Measurements from ENCODE around the gene PAK1.

PAK1 gene

DNA sequence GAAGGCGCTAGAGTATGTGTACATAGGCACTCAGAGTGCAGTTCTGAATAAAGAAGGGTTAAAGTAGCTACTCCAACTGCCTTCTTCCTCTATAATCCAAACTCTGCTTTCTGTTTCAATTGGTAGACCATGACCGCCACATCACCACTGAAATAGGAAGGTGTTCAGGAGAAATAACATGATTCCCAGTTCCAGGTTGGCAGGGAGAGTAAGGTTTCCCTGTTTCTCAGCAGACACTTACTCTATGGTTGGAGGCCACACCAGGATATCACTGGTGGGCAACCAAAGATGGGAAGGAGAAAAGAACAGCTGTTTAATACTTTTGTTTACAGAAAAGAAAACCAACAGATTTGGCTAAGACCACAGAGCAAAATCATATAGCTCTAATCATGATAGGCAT is 37.9 kb downstream of the PAK1 start:
- DNase-seq (ENCODE audit: low spot score) = no peak

DNA sequence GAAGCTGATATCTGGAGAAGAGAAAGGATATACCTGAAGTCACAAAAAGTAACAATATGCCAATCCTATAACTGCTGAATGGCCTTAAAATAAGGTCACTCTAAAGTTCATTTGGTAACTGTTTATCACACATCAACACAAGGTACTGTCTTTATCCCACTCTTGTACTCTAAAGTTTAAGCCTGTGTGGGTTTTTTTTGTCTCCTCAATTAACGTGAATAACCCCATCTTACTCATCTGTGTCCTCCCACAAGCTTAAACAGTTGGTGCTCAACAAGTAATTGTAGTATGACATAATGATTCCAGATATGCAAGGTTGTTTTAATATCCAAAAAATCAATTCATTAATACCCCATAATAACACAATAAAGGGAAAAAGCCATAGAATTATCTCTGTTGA is 42.1 kb downstream of the PAK1 start:
- no peak for DNase-seq (ENCODE audit: low spot score)

DNA sequence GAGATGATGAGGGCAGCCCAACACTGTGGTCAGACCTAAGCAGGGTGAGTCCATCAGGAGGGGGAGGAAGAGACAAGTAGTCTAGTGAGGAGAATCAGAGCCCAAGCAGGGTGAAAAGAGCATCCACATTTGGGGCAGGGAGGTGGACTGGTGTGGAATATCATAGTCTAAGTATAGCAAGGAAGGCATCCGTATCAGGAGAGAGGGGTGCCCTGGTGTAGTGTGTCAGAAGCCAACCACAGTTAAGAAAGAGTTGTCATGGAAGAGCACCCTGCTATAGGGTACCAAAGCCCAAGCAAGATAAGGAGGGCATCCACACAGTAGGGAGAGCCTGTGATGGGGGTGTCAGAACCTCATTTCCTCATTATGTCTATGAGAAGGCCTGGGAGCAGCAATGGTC is 45.3 kb downstream of the PAK1 start:
- no peak for DNase-seq (ENCODE audit: low spot score)

DNA sequence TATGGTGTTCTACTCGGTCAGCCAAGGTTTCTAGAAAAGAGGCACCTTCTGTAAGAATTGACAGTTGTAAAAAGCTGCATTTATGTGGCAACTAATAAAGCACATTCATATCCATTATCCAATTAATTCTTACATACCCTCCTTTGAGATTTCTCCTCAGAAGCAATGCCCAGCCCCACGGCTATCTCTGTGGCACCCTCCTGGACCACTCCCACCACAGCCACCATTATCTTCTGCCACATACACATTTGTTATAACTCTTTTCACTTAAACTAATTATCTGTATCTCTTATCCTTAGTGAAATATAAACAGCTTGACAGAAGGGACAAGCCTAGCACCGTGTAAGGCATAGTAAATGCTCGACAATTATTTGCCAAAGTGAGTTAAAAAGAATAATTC is 48.5 kb downstream of the PAK1 start:
- no peak for DNase-seq (ENCODE audit: low spot score)

DNA sequence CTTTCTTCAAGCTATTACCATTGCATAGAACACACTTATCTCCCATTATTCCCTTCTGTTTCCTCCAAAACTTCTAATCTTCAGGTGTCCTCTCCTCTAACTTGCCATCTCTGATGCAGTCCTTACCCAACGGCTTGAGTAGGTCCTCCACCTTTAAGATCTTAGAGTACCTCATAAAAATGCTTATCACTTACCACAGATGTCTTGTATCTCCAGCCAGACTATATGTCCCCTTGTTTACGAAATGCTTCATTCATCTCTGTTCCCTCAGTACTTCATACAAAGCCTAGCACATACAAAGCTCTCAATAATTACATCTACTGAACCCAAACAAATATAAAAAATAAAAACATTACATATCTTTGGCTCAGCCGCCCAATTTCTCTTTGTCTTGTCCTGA is 49.2 kb downstream of the PAK1 start:
- no peak for DNase-seq (ENCODE audit: low spot score)

DNA sequence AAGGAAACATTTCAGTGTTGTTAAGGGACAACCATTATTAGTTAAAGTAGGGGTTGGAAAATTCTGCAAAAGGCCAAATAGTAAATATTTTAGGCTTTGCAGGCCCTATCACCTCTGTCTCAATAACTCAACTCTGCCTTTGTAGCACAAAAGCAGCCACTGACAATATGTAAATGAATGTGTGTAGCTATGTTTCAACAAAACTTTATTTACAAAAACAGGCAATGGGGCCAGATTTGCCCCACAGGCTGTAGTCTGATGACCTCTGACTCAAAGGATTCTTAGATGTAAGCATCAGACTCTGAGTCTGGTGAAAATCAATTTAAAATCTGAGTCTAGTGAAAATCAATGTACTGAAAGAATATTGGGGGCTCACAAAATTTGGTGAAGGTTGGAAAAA is 50.3 kb downstream of the PAK1 start:
- DNase-seq (ENCODE audit: low spot score) = no peak

DNA sequence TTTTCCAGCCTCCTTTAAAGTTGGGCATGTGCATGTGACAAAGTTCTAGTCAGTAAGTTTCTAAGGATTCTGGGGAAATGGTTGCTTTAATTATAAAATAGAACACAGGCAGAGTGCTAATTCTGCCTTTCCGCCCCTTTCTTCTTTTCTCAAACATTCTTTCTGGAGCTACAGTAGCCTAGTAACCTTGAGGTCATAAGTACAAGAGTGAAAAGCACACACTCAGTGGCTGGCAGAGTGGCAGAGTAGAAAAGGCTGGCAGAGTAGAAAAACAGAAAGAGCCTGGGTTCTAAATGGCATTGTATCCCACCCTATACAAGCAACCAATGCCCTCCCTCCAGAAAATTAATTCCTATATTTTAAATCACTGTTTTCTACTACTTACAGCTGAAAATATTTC is 51.2 kb downstream of the PAK1 start:
- DNase-seq (ENCODE audit: low spot score) = no peak

DNA sequence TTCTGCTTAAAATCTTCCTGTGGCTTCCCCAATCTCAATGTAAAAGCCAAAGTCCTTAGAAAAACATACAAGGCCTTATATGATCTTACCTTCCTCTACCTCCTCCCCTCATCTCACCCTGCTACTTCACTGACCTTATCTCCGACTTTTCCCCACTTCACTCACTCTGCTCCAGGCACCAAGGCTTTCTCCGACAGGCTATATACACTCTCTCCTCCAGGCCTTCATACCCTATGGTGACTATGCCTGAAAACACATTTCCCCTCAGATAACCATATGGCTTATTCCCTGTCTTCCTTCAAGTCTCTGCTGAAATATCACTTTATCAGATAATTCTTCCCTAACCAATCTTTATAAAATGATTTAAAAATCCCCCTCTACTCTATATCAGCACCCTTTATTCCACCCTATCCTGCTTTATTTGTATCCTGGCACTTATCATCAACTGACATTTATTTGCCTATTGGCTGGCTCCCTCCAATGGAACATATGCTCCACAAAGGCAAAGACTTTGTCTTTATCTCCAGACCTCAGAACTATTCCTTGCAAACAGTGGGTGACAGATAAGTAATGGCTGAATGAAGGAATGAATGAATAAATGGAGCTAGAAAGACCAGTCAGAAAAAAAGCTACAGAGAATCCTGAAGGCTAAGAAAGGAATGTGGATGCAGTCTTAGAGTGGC is 52.7 kb downstream of the PAK1 start:
- no peak for DNase-seq (ENCODE audit: low spot score)

DNA sequence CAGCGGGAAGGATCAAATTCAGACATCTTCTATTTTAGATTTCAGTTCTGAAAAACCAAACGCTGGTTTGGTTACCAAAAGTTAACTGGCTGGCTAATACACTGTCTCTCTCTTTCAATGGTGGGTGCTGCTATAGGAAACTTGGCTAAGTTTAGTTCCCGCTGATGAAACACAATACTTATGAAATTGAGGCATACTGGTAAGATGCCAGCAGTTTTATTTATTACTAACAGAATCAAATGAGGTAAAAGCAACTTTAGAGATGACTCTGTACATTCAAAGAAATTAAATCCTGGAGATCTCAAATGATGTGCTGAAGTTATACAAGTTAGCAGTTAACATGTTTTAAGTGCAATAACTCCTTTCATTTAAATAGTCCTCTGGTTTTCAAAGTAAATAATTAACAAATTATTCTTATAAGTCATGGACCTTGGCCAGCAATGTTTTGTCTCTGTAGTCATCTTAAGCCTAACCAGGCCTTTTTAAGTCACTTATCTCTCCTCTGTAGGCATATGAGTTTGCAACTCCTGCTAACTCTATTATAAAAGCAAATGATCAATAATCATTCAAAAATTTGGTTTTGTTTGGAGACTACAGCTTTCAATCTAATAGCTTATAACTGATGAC is 54.8 kb downstream of the PAK1 start:
- no peak for DNase-seq (ENCODE audit: low spot score)

DNA sequence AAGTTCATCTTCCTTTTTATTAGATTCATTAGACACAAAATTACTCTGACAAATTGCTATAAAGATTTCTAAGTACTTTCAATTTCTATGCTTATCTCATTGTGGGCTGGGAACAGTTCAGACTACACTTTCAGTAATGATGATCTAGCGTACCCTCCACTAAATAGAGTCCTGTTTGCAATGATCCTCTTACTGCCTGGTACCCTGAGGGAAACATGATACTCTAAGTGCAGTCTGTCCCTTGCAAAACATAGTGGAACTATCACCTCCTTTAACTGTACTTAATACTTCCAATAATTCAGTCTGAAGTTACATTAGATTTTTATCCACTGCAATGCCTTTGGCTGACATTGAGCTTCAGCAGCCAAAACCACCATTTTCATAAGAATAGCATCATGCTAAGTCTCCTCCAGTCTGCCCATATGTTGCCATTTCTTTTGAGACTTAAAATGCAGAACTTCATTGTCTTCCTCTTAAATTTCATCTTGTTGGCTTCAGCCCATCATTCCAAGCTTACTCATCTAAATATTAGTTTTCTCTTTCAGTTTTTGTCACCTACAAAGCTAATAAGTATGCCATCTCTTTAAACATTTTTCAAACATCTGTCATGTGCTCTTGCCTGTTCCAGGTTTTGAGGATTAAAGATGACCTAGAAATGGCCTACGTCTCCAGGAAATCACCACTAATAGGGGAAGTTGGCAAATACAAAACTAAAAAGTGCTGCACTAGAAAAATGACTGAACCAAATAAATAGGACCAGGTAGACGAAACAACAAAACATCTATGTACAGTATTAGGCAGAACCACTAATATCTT is 55.5 kb downstream of the PAK1 start:
- DNase-seq (ENCODE audit: low spot score) = no peak

DNA sequence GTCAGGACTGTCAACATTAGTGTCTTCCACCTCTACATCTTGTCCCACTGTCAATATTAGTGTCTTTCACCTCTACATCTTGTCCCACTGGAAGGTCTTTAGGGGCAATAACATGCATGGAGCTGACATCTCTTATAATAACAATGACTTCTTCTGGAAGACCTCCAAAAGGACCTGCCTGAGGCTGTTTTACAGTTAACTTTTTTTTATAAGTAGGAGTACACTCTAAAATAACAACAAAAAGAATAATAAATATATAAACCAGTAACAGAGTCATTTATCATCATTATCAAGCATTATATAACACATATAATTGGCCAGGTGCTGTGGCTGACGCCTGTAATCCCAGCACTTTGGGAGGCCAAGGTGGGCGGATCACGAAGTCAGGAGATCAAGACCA is 57.5 kb downstream of the PAK1 start:
- no peak for DNase-seq (ENCODE audit: low spot score)

DNA sequence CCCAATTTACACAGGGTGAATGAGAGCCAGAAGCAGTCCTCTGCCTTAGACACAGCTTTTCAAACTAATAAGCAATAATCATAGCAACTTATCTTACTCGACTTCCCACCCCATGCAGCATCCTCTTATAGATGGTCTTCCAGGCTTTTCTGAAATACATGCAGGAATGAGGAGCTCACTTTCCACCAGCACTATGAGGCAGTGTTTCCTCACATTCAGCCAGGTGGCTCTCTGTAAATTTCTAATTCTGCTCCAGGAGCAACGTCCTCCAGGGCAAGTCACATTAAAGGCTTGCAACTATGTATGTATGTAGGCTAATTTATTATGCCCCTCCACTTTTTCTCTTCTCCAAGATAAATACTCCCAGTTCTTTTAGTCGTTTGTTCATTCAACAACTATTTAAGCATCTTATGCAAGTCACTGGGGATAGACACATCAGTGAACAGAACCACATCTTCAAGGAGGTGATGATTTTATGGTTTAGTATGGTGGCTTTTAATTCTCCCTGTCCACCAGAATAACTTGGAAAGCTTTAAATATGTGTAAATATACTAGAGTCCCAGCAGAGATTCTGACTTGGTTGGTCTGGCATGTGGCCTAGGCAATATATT is 59.9 kb downstream of the PAK1 start:
- DNase-seq (ENCODE audit: low spot score) = no peak

DNA sequence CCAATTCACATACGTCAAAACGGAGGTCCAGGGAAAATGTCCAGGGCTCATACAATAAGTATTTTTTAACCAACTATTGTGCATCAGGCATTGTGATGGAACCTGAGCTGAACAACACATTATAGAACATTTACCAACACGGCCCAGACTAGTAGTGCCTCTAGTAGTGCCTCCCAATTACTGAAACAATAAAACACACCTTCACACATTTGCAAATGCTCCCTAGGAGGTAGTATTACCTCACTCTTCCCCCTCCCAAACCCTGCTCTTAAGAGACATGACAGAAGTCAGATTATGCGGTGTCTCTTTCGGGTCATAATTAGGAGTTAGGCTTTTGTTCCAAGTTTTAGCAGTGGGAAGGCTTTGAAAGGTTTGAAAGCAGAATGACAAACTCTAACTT is 61.1 kb downstream of the PAK1 start:
- DNase-seq (ENCODE audit: low spot score) = no peak

DNA sequence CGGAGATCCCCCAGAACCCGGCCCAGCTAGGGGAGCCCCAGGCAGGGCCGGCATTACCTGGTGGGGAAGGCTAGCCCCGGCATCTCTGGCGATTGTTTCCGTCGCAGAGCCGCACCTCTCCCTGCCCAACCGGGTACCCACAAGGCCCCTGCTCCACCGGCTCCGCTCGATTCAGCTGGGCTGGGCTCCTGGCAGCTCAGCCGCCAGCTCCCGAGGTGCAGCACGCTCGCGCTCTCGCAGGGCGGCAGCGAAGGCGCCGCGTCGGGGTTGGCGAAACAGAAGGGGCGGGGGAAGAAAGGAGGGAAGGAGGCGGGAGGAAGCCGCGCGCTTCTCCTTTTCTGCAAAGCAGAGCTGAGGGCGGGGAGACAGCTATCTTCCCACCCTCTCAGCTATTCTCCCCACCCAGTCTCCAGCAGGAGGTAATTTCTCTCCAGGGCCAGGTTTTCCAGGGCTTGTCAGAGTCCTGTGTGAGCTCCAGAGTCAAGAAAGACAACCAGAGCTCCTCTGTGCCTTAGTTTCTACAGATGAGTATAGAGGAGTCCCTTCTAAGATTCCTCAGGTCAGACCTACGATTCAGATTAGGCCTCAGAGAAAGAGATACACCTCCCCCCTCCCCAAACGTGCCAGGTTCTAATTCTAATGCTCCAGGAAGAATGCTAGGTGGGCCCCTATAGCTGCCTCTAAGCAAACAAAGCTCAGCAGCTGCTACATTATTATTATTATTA is 62.0 kb downstream of the PAK1 start:
- DNase-seq (ENCODE audit: low spot score) = peak; percentile 87

DNA sequence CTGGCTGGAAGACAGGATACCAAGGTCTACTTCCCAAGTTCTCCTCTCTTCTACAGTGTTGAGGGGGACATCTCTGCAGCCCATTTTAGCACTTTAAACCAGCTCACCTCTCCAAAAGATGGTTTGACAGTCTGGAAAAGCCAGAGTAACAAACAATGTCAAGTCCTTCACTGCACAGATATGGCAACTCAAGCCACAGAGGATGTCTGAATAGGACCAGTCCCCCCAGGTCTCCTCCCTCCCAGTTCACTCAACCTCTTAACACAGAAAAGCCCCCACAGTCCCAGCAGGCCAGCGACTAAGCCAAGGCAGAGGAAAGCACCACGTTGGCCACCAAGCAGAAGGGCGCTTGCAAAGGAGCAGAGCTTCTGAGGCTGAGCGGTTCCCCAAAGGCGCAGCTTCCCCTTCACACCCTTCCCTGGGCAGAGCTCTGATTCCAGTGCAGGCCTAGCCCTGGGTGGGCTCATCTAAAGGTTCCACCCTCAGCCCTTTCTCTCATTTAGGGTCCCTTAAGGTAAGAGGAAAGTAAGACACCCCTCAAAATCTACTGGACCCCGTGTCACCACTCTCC is 62.7 kb downstream of the PAK1 start:
- peak; percentile 57 for DNase-seq (ENCODE audit: low spot score)

DNA sequence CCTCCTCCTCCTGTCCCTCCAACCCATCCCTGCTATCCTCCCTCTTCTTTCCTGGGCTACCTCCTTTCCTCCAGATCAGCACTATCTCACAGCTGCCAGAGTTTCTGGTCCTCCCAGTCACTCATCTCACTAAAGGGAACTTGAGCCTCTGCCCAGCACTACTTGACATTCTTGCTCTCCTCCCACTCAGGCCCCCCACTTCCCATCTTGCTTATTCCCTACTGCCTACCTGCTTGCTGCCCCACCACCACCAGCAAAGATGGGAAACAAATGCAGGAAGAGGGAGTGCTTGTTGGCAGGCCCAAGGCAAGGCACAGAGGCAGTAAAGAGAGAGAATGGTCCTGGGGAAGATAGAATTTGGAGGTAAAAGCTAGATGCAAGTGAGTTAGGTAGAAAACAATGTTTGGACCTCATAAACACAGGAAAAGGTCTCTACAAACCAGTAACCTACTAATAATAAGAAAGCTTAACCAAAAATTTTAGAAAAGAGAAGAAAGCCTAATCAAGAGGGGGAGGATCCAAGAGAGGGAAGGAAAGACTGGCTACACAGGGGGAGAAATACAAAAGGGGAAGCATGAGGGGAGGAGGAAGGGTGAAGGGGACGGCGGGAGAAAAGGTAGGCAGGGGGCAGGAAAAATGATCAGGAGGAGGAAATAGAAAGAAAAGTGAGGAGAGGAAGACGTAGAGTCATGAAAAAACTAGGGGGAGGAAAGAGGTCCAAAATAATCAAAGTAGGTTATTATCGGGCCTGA is 63.6 kb downstream of the PAK1 start:
- DNase-seq (ENCODE audit: low spot score) = no peak

DNA sequence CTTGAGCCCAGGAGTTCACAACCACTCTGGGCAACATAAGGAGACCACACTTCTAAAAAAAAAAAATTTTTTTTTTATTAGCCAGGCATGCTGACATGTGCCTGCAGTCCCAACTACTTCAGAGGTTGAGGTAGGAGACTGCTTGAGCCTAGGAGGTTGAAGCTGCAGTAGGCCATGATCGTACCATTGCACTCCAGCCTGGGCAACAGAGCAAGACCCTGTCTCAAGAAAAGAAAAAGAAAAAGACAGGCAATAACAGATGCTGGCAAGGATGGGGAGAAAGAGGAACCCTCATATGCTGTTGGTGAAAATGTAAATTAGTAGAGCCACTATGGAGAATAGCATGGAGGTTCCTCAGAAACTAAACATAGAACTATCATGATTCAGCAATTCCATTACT is 64.8 kb downstream of the PAK1 start:
- DNase-seq (ENCODE audit: low spot score) = no peak

DNA sequence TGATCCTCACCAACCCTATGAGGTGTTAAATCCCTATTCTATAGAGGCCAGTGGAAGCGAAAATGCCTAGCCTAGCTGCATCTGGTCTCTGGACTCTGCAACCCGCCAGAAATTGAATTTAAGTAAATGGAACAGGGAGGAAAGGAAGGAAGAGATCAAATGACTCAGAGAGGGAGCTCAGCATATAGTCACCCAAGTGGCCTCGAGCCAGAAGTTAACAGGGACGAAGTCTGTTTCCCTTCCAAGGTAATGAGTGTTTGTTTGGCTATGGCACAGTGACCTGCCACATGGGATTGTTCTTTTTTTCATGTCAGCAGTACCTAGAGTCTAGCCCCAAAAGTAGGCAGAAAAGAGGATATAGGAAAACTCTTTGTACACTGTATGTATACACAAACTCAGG is 66.3 kb downstream of the PAK1 start:
- no peak for DNase-seq (ENCODE audit: low spot score)

DNA sequence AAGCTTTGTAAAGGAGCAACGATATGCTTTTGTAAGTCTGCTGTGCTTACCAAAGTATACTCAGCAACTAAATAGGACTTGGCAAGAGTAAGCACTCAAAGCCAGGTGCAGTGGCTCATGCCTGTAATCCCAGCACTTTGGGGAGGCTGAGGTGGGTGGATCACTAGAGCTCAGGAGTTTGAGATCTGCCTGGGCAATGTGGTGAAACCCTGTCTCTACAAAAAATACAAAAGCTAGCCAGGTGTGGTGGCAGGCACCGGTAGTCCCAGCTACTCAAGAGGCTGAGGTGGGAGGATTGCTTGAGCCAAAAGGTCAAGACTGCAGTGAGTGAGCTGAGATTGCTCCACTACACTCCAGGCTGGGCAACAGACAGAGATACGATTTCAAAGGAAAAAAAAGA is 67.5 kb downstream of the PAK1 start:
- DNase-seq (ENCODE audit: low spot score) = no peak

DNA sequence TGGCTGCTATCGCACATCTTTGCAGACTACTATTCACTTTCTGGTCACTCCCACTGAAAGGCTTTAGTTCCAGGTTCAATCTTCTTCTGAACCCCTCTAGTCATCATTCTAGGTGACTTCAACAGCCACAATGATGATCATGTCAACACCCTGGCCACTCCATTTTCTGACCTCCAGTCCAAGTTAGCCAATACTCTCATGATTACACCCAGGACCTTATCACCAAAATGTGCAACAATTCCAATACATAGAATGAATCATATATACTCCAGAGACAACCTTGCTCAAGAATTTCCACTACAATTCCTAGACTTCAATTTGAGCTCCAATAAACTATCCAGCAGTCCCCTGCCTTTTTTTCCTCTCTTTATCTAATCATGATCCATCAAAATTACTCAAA is 70.7 kb downstream of the PAK1 start:
- no peak for DNase-seq (ENCODE audit: low spot score)

DNA sequence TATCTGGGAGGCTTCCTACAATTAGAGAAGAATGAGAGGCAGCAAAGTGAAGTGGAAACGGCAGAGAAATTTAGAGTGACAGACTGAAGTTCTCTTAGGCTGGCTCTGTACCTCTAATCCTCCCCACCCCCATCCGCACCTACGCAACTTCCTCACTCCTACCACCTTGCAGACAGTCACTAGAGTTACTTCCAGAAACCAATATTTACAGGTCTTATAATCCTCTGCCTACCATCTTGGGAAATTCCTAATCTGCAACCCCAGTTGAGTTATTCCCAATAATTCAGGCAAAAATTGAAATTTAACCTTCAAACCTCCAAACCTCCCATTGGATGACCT is 71.7 kb downstream of the PAK1 start:
- DNase-seq (ENCODE audit: low spot score) = no peak

Measured in ecto neural progenitor cell (in vitro differentiated cells).